Muscle of back (tissue), 11 donors: ENCODE results near the gene NFAT5. TPM values are rescaled to one million over a fixed set of nuclear protein-coding genes. Genes with fewer than 3 reads are reported as not detected.
"Not testable (repeated sequence)": the region's sequence is repeated elsewhere in the genome, so short reads cannot be mapped to it uniquely, and the experiment has no call there.

ENCODE experiments used
- DNase-seq, 3 donors: peaks; one replicate each; pipeline versions ENCODE4 v3.0.0 to v3.0.0-alpha.2; 2013
- polyA plus RNA-seq, 10 donors: library from polyadenylated mRNA; unstranded; fragments of 120-200 nt; gene quantifications; one replicate each; pipeline ENCODE4 v1.2.1, GENCODE V29; 2013; ENCODE audit not compliant: insufficient read length in 10 of 10

NFAT5 gene
- polyA plus RNA-seq, 10 donors = 10.3 to 22.7 (median 15.5) TPM

GRCh38 chr16:69636563-69637146 is 70.9 kb downstream of the NFAT5 start:
- not testable (repeated sequence) for DNase-seq

GRCh38 chr16:69637206-69637865 is 71.6 kb downstream of the NFAT5 start:
- DNase-seq = not testable (repeated sequence)

GRCh38 chr16:69643997-69644396 is 78.2 kb downstream of the NFAT5 start:
- DNase-seq = not testable (repeated sequence)

DNA sequence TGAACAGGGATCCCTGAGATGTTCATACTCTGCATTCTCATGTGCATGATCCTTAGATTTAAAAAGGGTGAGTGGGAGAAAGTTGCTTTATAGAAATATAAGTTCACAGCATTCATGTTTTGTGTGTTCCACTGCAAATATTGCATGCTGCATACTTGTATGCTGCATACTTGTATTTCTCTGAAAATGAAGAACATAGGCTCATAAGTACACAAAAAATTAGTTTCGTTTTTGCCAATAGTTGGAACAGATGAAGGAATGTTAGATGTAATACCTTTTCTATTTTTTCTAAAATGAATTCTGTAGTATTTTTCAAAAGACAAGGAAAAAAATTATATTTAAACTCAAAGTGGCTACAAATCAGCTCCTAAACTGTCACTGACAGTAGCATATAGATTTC is 79.0 kb downstream of the NFAT5 start:
- peak in 1 of 3 donors; percentile 4 for DNase-seq

DNA sequence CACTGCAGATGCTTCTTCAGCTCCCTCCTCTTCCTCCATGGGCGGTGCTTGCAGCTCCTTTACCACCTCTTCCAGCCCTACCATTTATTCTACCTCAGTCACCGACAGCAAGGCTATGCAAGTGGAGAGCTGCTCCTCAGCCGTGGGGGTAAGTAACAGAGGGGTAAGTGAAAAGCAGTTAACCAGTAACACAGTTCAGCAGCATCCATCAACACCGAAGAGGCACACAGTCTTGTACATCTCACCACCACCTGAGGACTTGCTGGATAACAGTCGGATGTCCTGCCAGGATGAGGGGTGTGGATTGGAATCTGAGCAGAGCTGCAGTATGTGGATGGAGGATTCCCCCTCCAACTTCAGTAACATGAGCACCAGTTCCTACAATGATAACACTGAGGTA is 81.3 kb downstream of the NFAT5 start:
- no peak for DNase-seq

GRCh38 chr16:69651217-69651616 is 85.5 kb downstream of the NFAT5 start:
- DNase-seq = no peak

DNA sequence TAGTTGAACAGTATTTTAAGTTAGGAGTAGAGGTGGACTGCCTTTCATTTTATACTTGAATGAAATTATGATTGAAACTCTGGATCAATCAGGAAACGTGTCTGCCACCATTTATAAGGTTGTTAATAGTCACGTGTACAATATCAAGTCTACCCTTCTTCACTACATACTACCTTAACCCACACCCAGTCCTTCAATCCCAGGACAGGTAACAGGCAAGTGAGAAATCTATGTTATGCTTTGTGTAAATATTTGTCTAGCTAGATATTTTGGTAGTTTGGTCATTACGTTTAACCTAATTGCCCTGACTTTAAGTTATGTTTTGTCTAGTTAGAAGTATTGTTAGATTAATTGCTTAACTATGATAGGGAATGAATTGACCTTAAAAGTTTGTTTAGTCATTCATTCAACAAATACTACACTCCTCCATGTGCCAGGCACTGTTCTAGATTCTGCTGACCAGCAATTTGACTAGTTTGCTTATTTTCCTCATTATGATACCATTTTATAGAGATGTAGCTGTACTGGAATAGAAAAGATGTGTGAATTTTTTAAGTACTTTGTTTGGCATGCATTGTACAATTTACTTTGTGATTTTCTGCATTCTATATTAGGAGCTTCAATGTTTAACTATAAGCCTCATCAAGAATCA is 88.6 kb downstream of the NFAT5 start:
- DNase-seq = no peak

- no peak for DNase-seq
Measured at GRCh38 chr16:69660166-69660565, 94.4 kb downstream of the NFAT5 start.

GRCh38 chr16:69662901-69663300 is 97.1 kb downstream of the NFAT5 start:
- DNase-seq = no peak

GRCh38 chr16:69663846-69664245 is 98.1 kb downstream of the NFAT5 start:
- no peak for DNase-seq

DNA sequence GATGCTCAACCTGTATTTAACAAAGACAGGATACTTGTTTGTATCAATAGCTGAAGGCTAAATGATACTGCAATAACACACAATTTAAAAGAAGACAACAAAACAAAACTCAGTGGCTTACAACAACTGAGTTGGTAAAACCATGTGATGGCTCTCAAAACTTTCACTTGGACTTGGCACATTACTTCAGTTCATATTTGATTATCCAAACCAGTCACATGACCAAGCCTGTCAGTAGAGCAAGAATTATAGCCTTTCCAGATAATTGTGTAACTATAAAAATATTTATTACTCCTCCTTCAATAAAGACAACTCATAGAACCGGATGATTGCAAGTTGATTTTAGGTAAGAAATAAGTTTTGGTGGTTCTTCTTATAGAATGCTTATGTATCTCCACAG is 103.8 kb downstream of the NFAT5 start:
- no peak for DNase-seq

DNA sequence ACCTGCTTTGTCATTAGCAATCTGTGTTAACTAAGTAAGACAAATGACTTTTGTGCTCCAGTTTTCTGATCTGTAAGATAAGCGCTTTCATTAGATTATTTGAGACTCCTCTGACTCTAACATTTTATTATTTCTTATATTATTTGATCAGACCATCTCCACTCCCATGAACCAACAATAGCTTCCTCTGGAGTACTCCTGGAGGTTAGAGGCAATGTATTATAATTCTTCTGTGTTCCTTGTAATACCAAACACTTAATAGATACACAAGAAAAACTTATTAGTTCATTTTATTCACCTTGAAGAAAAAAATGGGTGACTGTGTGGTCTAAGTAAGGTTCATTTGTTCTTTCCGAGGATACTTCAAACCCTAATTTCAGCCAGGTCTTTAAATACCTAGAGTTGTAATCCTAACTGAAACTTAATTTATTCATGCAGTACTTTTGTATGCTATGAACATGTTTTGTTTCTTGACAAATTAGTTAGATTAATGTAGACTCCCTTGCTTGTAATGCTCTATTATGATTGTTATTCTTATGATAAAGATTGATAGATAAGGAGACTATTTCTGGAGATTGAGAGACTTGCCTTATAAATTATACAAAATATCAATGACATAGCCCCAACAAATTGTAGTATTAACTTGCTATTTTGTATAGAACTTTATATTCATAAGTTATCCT is 106.7 kb downstream of the NFAT5 start:
- DNase-seq = no peak

- DNase-seq = no peak
Measured at GRCh38 chr16:69672998-69673713, 107.4 kb downstream of the NFAT5 start.

DNA sequence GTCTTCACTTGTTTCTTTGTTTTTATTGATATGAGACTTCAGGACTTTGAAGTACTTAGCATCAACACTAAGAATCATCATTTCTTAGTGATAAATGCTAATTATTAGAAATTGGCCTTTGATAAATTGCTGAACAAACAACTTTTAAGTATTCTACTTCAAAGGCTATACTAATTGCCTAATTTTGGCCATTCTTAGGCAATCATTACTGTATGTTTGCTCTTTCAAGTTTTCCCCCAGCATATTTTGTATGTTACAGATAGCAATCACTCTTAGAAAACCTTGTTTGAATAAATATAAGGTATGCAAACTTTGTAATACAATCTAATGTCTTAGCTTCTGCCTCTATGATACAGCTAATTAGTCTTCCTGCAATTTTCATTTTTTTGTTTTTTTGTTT is 114.6 kb downstream of the NFAT5 start:
- DNase-seq = no peak

- DNase-seq = no peak
Measured at GRCh38 chr16:69688589-69688988, 122.8 kb downstream of the NFAT5 start.

DNA sequence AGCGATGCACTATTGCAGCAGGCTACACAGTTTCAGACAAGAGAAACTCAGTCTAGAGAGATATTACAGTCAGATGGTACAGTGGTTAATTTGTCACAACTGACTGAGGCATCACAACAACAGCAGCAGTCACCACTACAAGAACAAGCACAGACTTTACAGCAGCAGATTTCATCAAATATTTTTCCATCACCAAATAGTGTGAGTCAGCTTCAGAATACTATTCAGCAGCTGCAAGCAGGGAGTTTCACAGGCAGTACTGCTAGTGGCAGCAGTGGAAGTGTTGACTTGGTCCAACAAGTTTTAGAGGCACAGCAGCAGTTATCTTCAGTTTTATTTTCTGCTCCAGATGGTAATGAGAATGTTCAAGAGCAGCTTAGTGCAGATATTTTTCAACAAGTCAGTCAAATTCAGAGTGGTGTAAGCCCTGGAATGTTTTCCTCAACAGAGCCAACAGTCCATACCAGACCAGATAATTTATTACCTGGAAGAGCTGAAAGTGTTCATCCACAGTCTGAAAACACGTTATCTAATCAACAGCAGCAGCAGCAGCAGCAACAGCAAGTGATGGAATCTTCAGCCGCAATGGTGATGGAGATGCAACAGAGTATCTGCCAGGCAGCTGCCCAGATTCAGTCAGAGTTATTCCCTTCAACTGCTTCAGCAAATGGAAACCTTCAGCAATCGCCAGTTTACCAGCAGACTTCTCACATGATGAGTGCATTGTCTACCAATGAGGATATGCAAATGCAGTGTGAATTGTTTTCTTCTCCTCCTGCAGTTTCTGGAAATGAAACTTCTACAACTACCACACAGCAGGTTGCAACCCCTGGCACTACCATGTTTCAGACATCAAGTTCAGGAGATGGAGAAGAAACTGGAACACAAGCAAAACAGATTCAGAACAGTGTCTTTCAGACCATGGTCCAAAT is 126.5 kb downstream of the NFAT5 start:
- DNase-seq = no peak

DNA sequence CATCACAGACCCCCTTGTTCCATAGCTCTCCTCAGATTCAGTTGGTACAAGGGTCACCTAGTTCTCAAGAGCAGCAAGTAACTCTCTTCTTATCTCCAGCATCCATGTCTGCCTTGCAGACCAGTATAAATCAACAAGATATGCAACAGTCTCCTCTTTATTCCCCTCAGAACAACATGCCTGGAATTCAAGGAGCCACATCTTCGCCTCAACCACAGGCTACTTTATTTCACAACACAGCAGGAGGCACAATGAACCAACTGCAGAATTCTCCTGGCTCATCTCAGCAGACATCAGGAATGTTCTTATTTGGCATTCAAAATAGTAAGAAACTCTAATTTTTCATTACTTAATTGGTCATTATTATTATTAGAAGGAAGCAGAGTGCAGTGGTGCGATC is 128.2 kb downstream of the NFAT5 start:
- DNase-seq = no peak

GRCh38 chr16:69698404-69698803 is 132.6 kb downstream of the NFAT5 start:
- no peak for DNase-seq

- DNase-seq = no peak
Measured at GRCh38 chr16:69699915-69700314, 134.1 kb downstream of the NFAT5 start.

GRCh38 chr16:69701452-69701851 is 135.7 kb downstream of the NFAT5 start:
- no peak for DNase-seq

DNA sequence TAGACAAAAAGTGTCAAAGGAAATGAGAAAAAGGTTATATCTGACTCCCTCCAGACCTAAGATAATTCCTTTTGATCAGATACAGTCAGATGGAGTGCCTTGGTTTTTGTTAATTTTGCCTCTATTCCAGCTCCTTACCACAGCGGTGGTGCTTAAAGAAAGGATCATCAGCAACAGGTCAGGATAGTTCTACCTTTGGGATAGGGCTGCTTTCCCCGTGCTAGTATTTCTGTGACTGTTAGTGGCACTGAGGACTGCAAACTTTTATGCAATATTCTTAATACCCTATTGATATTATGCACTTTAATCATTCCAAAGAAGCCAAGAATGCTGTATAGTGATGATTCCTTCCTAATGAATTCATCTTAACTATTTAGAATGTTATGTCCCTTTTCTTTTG is 136.1 kb downstream of the NFAT5 start:
- DNase-seq = no peak
